K562 (cell line): ENCODE data around the gene ABR. TPM values are rescaled to one million over a fixed set of nuclear protein-coding genes. Genes with fewer than 3 reads are reported as not detected.

Experiments used
- ATAC-seq: fragments of 200-7000 bp; cut with Tn5 transposase; 3 replicates; pipeline ENCODE4 v1.9.1; 2020; ENCODE audit warnings: moderate library complexity
- BruUV-seq: library from RNA; stranded (reverse); fragments of 400-500 nt; replicated peaks from 2 replicates; lab custom pipeline; 2021; lab: Mats Ljungman, UMichigan
- CTCF ChIA-PET: fragments of 300-600 bp; formaldehyde crosslinking; extraction: SDS; loops from one replicate; lab custom pipeline; 2021; ENCODE audit warnings: low intra/inter-chr PET ratio; lab: Yijun Ruan, JAX
- POLR2A ChIA-PET: fragments of 300-600, 350-650 bp; sonication (Branson Sonifier 250); formaldehyde crosslinking; extraction: SDS; loops from one replicate; lab custom pipeline; 2021; ENCODE audit warnings: antibody characterized with exemption, inconsistent platforms; lab: Yijun Ruan, JAX
- DNase-seq, 4 experiments: peaks; one replicate each; pipeline versions ENCODE4 v3.0.0 to v3.0.0-alpha.2; 2011 to 2018; ENCODE audit warnings: low spot score in 3 of 4, mixed read lengths in 3 of 4; ENCODE audit errors: extremely low read depth in 1 of 4
- FAIRE-seq: peaks from 2 replicates; lab custom pipeline; 2011; peaks lifted over from hg19 to GRCh38; lab: Jason Lieb, UNC
- H2AFZ ChIP-seq: 2 replicates; pipeline ENCODE4 v1.6.0; 2011; ENCODE audit warnings: low read depth, low read length, control low read depth, inconsistent platforms
- H3K27ac ChIP-seq: fragments of 200-600 bp; 3 replicates; pipeline ENCODE4 v1.8.0; 2011; ENCODE audit warnings: low read depth, mild to moderate bottlenecking, control low read depth, inconsistent platforms, low read length, moderate library complexity, mixed read lengths; ENCODE audit errors: extremely low read depth
- H3K27me3 ChIP-seq, 2 experiments: fragments of 300-600 bp in 1 of 2; 2 replicates in 1 of 2; 3 replicates in 1 of 2; pipeline versions ENCODE4 v1.6.0 to v1.8.0; 2011; ENCODE audit warnings: inconsistent platforms in 2 of 2, low read length in 2 of 2, mild to moderate bottlenecking in 1 of 2, mixed read lengths in 1 of 2, moderate library complexity in 1 of 2; ENCODE audit not compliant: control insufficient read depth in 2 of 2, insufficient read depth in 2 of 2
- H3K36me3 ChIP-seq: fragments of 300-600 bp; 3 replicates; pipeline ENCODE4 v1.8.0; 2011; ENCODE audit warnings: mild to moderate bottlenecking, low read length, inconsistent platforms; ENCODE audit not compliant: control insufficient read depth, insufficient read depth
- H3K4me1 ChIP-seq, 2 experiments: fragments of 200-600 bp in 1 of 2; replicated peaks in 1 of 2; 2 replicates in 1 of 2; 3 replicates in 1 of 2; pipeline versions ENCODE4 v1.5.1 to v1.8.0; 2011; ENCODE audit warnings: inconsistent platforms in 2 of 2, low read length in 2 of 2, mild to moderate bottlenecking in 1 of 2, mixed read lengths in 1 of 2, moderate library complexity in 1 of 2; ENCODE audit not compliant: control insufficient read depth in 2 of 2, insufficient read depth in 2 of 2
- H3K4me2 ChIP-seq: 2 replicates; pipeline ENCODE4 v1.6.1; 2011; ENCODE audit warnings: low read length, control low read depth, inconsistent platforms, mixed read lengths; ENCODE audit not compliant: insufficient read depth
- H3K4me3 ChIP-seq: fragments of 200-600 bp; sonication (generic), shearing (Covaris generic); 2 replicates; pipeline ENCODE4 v1.5.1; 2016; ENCODE audit warnings: control low read depth, inconsistent platforms
- H3K79me2 ChIP-seq: fragments of 200-600 bp; 3 replicates; pipeline ENCODE4 v1.8.0; 2011; ENCODE audit warnings: low read length, inconsistent platforms; ENCODE audit not compliant: control insufficient read depth, insufficient read depth
- H3K9ac ChIP-seq, 2 experiments: 2 replicates each; pipeline versions ENCODE4 v1.6.0 to v1.6.1; 2011; ENCODE audit warnings: low read depth in 2 of 2, low read length in 2 of 2, control low read depth in 1 of 2, inconsistent platforms in 1 of 2, mild to moderate bottlenecking in 1 of 2, mixed read lengths in 1 of 2; ENCODE audit not compliant: insufficient read depth in 1 of 2
- H3K9me1 ChIP-seq: one replicate; pipeline ENCODE4 v1.6.0; 2011; ENCODE audit warnings: inconsistent platforms, mild to moderate bottlenecking, low read length, moderate library complexity; ENCODE audit not compliant: control insufficient read depth, insufficient read depth
- H3K9me3 ChIP-seq: replicated peaks from 2 replicates; pipeline ENCODE4 v1.5.1; 2011; ENCODE audit warnings: low read depth, low read length, inconsistent platforms; ENCODE audit not compliant: control insufficient read depth, insufficient read depth
- H4K20me1 ChIP-seq: replicated peaks from 2 replicates; pipeline ENCODE4 v1.6.1; 2011; ENCODE audit warnings: low read length, inconsistent platforms, mixed read lengths; ENCODE audit not compliant: control insufficient read depth, insufficient read depth
- BCOR ChIP-seq: fragments of 450-650 bp; IDR thresholded peaks from 2 replicates; pipeline ENCODE4 v1.6.1; 2016
- MEIS2 ChIP-seq: fragments of 450-650 bp; IDR thresholded peaks from 2 replicates; pipeline ENCODE4 v1.6.1; 2014; ENCODE audit warnings: mild to moderate bottlenecking; ENCODE audit not compliant: partially characterized antibody
- MYBL2 ChIP-seq, 2 experiments: fragments of 450-650 bp in 1 of 2; sonication (generic) in 1 of 2; formaldehyde crosslinking in 1 of 2; IDR thresholded peaks; 2 replicates each; pipeline versions ENCODE4 v1.6.1 to v1.8.1; 2017 to 2022; ENCODE audit warnings: borderline replicate concordance in 1 of 2, inconsistent platforms in 1 of 2, low read depth in 1 of 2, mild to moderate bottlenecking in 1 of 2, missing genetic modification reagents in 1 of 2, moderate library complexity in 1 of 2
- PRPF4 ChIP-seq: fragments of 200-400 bp; formaldehyde crosslinking; IDR thresholded peaks from one replicate; pipeline ENCODE4 v1.6.1; 2017; ENCODE audit warnings: low read length, low read depth, mild to moderate bottlenecking; ENCODE audit not compliant: insufficient read depth, poor library complexity, severe bottlenecking
- RNF2 ChIP-seq: sonication (generic); IDR thresholded peaks from 2 replicates; pipeline ENCODE4 v1.6.1; 2016
- SMAD3 ChIP-seq: fragments of 450-650 bp; formaldehyde crosslinking; conservative IDR thresholded peaks from 2 replicates; pipeline ENCODE4 v1.4.0; 2020; ENCODE audit warnings: mild to moderate bottlenecking
- SNRNP70 ChIP-seq: fragments of 200-400 bp; formaldehyde crosslinking; optimal IDR thresholded peaks from 2 replicates; pipeline ENCODE3; 2017; ENCODE audit warnings: low read depth, low read length
- U2AF1 ChIP-seq: fragments of 200-400 bp; formaldehyde crosslinking; optimal IDR thresholded peaks from 2 replicates; pipeline ENCODE3; 2017; ENCODE audit warnings: mild to moderate bottlenecking, low read depth, low read length, moderate library complexity
- ZFP36 ChIP-seq: fragments of 150-350 bp; IDR thresholded peaks from 2 replicates; pipeline ENCODE4 v1.6.1; 2018; ENCODE audit warnings: low read length, low read depth; ENCODE audit not compliant: partially characterized antibody
- WGBS: fragments of 100-300 bp; shearing (Covaris generic); methylation state at CpG from one replicate; pipeline ENCODE4 v1.1.6; 2016; ENCODE audit warnings: low coverage, mixed read lengths; ENCODE audit not compliant: insufficient coverage; ENCODE audit errors: missing lambda C conversion rate; 5-methylcytosine and 5-hydroxymethylcytosine counted together
- in situ Hi-C: fragments of 300-500 bp; cut with MboI; formaldehyde crosslinking; loops from 4 replicates; pipeline ENCODE4 v1.15.0; 2018; ENCODE audit warnings: inconsistent platforms, mixed read lengths
- intact Hi-C: fragments of 100-400 bp; cut with micrococcal nuclease; formaldehyde crosslinking; loops from 2 replicates; pipeline ENCODE4 v1.14.2; 2022
- polyA plus RNA-seq, 8 experiments: library from polyadenylated mRNA; depleted of rRNA in 4 of 8; stranded (reverse) in 5 of 8; unstranded in 3 of 8; fragments of >200 nt; fragmentation: Nextera tagmentation in 2 of 8; fragmentation: Illumina TruSeq in 1 of 8; extraction: Ambion mirVana in 2 of 8; extraction: Trizol in 1 of 8; gene quantifications; 2 replicates each; pipeline versions ENCODE4 v1.2.1 to v1.2.3, GENCODE V29; 2011 to 2014; ENCODE audit warnings: inconsistent platforms in 1 of 8, missing spikeins in 1 of 8
- total RNA-seq, 7 experiments: library from RNA; depleted of rRNA in 6 of 7; stranded (reverse); fragments of >200 nt in 6 of 7; fragmentation: Illumina TruSeq in 2 of 7; extraction: Trizol in 2 of 7; gene quantifications; 2 replicates each; pipeline versions ENCODE4 v1.2.1 to v1.2.3, GENCODE V29; 2011 to 2021; ENCODE audit warnings: low replicate concordance in 1 of 7
- TF ChIP-seq, protein P1 (sequence below): sonication (generic); formaldehyde crosslinking; IDR thresholded peaks from 2 replicates; pipeline ENCODE4 v1.8.1; 2023; ENCODE audit warnings: mild to moderate bottlenecking, missing genetic modification reagents
- TF ChIP-seq, protein P2 (sequence below): sonication (generic); formaldehyde crosslinking; IDR thresholded peaks from 2 replicates; pipeline ENCODE4 v1.8.1; 2023; ENCODE audit warnings: mild to moderate bottlenecking, missing genetic modification reagents
- TF ChIP-seq, protein P3 (sequence below): conservative IDR thresholded peaks from 2 replicates; pipeline ENCODE4 v1.6.1; 2011; ENCODE audit warnings: low read depth, mild to moderate bottlenecking, low read length; ENCODE audit not compliant: control insufficient read depth
- TF ChIP-seq, protein P4 (sequence below): fragments of 250-450 bp; sonication (Bioruptor Pico); IDR thresholded peaks from 2 replicates; pipeline ENCODE4 v1.9.0; 2021; ENCODE audit warnings: mild to moderate bottlenecking
- TF ChIP-seq, protein P5 (sequence below): sonication (generic); formaldehyde crosslinking; IDR thresholded peaks from 2 replicates; pipeline ENCODE4 v1.8.0; 2022; ENCODE audit warnings: mild to moderate bottlenecking, missing genetic modification reagents

The ABR gene
- total and polyA plus RNA-seq, 9 of the 15 experiments (the other 6 are each of a cell fraction or from before 2014, with no cell fraction given) = 0.07 to 1.6 (median 0.37) TPM; not detected in 1

DNA sequence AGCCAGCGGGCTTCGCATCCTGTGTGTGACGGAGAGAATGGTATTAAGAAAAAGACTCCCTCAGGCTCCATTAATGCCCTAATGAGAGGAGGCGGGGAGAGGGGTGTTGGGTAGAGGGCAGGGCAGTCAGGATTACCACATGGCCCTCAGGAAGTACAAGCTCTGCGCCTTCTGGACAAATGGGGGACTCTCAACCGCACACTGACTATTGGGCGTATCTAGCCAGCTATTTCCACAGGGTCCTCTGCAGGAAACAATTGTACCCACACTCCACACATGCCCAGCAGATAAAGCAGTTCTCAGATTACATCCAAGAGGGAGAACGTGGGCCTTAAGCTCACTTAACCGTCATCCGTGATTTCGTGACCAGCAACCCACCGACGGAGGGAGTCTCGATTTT, 214.9 kb downstream of the ABR start (continued):
- TF ChIP-seq, protein P1, sequence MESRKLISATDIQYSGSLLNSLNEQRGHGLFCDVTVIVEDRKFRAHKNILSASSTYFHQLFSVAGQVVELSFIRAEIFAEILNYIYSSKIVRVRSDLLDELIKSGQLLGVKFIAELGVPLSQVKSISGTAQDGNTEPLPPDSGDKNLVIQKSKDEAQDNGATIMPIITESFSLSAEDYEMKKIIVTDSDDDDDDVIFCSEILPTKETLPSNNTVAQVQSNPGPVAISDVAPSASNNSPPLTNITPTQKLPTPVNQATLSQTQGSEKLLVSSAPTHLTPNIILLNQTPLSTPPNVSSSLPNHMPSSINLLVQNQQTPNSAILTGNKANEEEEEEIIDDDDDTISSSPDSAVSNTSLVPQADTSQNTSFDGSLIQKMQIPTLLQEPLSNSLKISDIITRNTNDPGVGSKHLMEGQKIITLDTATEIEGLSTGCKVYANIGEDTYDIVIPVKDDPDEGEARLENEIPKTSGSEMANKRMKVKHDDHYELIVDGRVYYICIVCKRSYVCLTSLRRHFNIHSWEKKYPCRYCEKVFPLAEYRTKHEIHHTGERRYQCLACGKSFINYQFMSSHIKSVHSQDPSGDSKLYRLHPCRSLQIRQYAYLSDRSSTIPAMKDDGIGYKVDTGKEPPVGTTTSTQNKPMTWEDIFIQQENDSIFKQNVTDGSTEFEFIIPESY (CRISPR knock-in tag) = no peak
- TF ChIP-seq, protein P2, sequence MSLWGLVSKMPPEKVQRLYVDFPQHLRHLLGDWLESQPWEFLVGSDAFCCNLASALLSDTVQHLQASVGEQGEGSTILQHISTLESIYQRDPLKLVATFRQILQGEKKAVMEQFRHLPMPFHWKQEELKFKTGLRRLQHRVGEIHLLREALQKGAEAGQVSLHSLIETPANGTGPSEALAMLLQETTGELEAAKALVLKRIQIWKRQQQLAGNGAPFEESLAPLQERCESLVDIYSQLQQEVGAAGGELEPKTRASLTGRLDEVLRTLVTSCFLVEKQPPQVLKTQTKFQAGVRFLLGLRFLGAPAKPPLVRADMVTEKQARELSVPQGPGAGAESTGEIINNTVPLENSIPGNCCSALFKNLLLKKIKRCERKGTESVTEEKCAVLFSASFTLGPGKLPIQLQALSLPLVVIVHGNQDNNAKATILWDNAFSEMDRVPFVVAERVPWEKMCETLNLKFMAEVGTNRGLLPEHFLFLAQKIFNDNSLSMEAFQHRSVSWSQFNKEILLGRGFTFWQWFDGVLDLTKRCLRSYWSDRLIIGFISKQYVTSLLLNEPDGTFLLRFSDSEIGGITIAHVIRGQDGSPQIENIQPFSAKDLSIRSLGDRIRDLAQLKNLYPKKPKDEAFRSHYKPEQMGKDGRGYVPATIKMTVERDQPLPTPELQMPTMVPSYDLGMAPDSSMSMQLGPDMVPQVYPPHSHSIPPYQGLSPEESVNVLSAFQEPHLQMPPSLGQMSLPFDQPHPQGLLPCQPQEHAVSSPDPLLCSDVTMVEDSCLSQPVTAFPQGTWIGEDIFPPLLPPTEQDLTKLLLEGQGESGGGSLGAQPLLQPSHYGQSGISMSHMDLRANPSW = no peak
- no peak for TF ChIP-seq RNF2
- TF ChIP-seq U2AF1 = no peak

DNA sequence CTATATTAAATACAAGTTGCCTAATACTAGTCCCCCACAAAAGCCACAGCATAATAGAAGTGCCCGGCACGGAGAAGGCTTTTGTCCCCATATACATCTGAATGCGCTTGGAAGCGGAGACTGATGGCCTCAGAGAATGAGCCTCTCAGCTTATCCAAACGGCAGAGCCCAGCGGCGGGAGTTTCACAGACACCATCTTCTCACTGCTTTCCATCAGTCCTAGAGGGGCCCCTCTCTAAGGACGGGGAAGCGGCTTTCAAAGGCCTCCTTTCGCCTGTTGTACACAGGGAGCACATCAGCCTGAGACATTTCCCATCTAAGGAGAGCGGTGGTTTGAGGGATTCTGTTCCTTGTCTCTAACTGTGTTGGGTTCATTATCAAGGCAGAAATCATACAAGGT, 217.1 kb downstream of the ABR start:
- Histone ChIP-seq H3K9me3 (no peaks in the 10 kb centered on the region), H3K4me2 (no peak overlapping the region), H3K4me1 (no peaks in the 10 kb centered on the region), H3K9ac (no peak overlapping the region), H3K79me2 (no peaks in the 10 kb centered on the region), H3K4me3 (no peak overlapping the region), H3K36me3 (no peaks in the 10 kb centered on the region), H3K27ac (no peak overlapping the region), H2AFZ (no peak overlapping the region), H3K27me3 (peaks cover 12 to 50% of the 10 kb centered on the region in 2 experiments; a peak in 4 of 5 replicates), H3K9me1 (no peaks in the 10 kb centered on the region), H4K20me1 (no peaks in the 10 kb centered on the region)
- FAIRE-seq (no peak), DNase-seq (no peak), ATAC-seq (no peak)
- 14% methylated on average over 10 of the region's 11 CpGs for WGBS
- intact Hi-C loops = no loop called here
- in situ Hi-C loops = no loop called here
- POLR2A ChIA-PET = interaction anchor here (1.0 kb wide), 1 partner anchor 29 kb away, joined by 3 read pairs; no protein-coding TSS in a partner anchor
- CTCF ChIA-PET = no interaction called here
- BruUV-seq = no TSS peak
- TF ChIP-seq PRPF4 = no peak
- TF ChIP-seq, protein P3, sequence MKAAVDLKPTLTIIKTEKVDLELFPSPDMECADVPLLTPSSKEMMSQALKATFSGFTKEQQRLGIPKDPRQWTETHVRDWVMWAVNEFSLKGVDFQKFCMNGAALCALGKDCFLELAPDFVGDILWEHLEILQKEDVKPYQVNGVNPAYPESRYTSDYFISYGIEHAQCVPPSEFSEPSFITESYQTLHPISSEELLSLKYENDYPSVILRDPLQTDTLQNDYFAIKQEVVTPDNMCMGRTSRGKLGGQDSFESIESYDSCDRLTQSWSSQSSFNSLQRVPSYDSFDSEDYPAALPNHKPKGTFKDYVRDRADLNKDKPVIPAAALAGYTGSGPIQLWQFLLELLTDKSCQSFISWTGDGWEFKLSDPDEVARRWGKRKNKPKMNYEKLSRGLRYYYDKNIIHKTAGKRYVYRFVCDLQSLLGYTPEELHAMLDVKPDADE = no peak
- no peak for TF ChIP-seq MEIS2
- TF ChIP-seq BCOR = no peak
- TF ChIP-seq, protein P4, sequence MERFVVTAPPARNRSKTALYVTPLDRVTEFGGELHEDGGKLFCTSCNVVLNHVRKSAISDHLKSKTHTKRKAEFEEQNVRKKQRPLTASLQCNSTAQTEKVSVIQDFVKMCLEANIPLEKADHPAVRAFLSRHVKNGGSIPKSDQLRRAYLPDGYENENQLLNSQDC = no peak
- no peak for TF ChIP-seq SMAD3 (CRISPR knock-in tag)
- TF ChIP-seq SNRNP70 = no peak
- no peak for TF ChIP-seq ZFP36
- TF ChIP-seq, protein P5, sequence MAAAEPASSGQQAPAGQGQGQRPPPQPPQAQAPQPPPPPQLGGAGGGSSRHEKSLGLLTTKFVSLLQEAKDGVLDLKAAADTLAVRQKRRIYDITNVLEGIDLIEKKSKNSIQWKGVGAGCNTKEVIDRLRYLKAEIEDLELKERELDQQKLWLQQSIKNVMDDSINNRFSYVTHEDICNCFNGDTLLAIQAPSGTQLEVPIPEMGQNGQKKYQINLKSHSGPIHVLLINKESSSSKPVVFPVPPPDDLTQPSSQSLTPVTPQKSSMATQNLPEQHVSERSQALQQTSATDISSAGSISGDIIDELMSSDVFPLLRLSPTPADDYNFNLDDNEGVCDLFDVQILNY = no peak
- TF ChIP-seq MYBL2 (IDR thresholded peaks at IDR 0.05; ENCODE audit: low read depth) = no peak
- TF ChIP-seq MYBL2 (CRISPR knock-in tag; IDR thresholded peaks at IDR 0.05; ENCODE audit: borderline replicate concordance) = no peak
